Erythroblast (primary cell): Measurements from ENCODE around the gene TLK1.

Experiments used
- GATA1 ChIP-seq: IDR thresholded peaks from 2 replicates; pipeline ENCODE4 v1.6.1; 2011; ENCODE audit warnings: low read depth, mild to moderate bottlenecking, control low read depth, low read length, moderate library complexity
- POLR2A ChIP-seq: IDR thresholded peaks from 2 replicates; pipeline ENCODE4 v1.6.1; 2011; ENCODE audit warnings: mild to moderate bottlenecking, low read length

GRCh38 chr2:171180229-171180930 lies 19.7 kb upstream of the TLK1 start:
- TF ChIP-seq POLR2A (no peak), GATA1 (no peak)
